Motor neuron (in vitro differentiated cells): ENCODE data around the gene MRC2. TPM values are rescaled to one million over a fixed set of nuclear protein-coding genes. Genes with fewer than 3 reads are reported as not detected.
"Not testable (repeated sequence)": the region's sequence is repeated elsewhere in the genome, so short reads cannot be mapped to it uniquely, and the experiment has no call there.

Source experiments
- ATAC-seq, 8 experiments: fragments of 200-7000 bp; cut with Tn5 transposase; replicated peaks in 6 of 8; 2 replicates each; pipeline ENCODE4 v1.8.0; 2021; ENCODE audit warnings: mild to moderate bottlenecking in 8 of 8, moderate library complexity in 8 of 8
- H3K27ac ChIP-seq, 2 donors: fragments of 250-450 bp; sonication (Bioruptor Pico); 2 replicates each; pipeline ENCODE4 v1.9.0; 2021; ENCODE audit warnings: antibody characterized with exemption in 2 of 2, mild to moderate bottlenecking in 2 of 2, moderate library complexity in 1 of 2
- H3K4me1 ChIP-seq, 2 donors: fragments of 250-450 bp; sonication (Bioruptor Pico); replicated peaks in 1 of 2; 2 replicates each; pipeline ENCODE4 v1.6.1; 2021; ENCODE audit warnings: antibody characterized with exemption in 2 of 2, mild to moderate bottlenecking in 2 of 2, moderate library complexity in 1 of 2
- H3K4me3 ChIP-seq, 5 donors: fragments of 250-450 bp; sonication (Bioruptor Pico); 2 replicates each; pipeline ENCODE4 v1.9.0; 2021; ENCODE audit warnings: antibody characterized with exemption in 5 of 5, mild to moderate bottlenecking in 5 of 5, moderate library complexity in 4 of 5
- WGBS, 10 experiments: fragments of 450-650 bp; shearing (Covaris generic); methylation state at CpG; one replicate each; pipeline ENCODE4 v1.0.0; 2022; 5-methylcytosine and 5-hydroxymethylcytosine counted together
- in situ Hi-C, 9 experiments: fragments of 400-800 bp; cut with MboI; loops; one replicate each; pipeline ENCODE4 v1.15.0; 2021; ENCODE audit warnings: low sequenced_read_pairs in 9 of 9, low pct_unique_long_range_greater_than_20kb in 2 of 9; ENCODE audit not compliant: unreplicated experiment in 9 of 9
- total RNA-seq, 8 experiments: library from RNA; unstranded; fragments of 300-600 nt; gene quantifications; 2 replicates each; pipeline versions ENCODE4 v1.2.3 to v1.2.4, GENCODE V29; 2022

MRC2 gene
- total RNA-seq, 8 experiments from 2014 or later = 6.9 to 207 (median 33.6) TPM

DNA sequence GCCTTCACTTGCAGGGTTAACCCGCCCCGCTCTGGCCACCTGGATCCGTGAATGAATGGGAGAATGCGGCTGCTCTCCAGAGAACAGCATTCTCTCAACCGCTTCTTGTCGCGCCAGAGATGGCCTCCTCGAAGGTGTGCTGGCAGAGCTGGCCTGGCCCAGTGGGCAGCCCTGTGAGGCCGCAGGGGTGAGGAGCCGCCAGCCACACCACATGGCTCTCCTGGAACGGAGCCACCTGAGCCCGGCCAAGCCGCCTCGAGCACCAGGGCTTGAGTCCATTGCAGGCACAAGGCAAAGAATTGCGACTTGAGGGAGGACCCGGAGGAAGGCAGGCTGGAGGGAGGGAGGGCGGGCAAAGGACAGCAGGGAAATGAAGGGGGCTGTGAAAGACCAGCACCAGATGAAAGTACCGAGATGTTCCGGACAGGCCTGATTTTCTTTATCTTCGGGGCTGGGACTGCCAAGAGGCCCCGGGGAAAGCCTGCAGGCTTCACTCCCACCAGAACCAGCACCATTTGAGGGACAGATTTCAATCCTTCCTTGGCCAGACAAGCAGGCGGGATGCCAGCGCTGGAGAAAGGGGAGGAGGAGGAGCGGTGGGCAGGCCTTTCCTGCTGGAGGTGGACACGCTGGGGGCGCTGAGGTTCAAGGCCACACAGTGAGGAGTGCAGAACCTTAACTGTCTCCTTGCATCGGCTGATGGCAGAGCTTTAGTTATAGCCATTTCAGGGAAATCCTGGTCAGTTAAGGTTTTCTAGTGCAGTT lies 69.4 kb downstream of the MRC2 start:
- peak in 2 of 8 experiments; percentile 14 to 20 for ATAC-seq
- whole genome bisulfite sequencing, 10 experiments = 40 to 100% (median 62%) methylated on average over 1 to 5 of the region's 27 CpGs; no CpG with 5 or more reads in 3 of the 10 experiments
- Histone ChIP-seq H3K4me1 (peaks cover 18 to 20% of the 10 kb centered on the region in 2 donors), H3K4me3 (no peak overlapping the region), H3K27ac (no peak overlapping the region)
- in situ Hi-C loops = loop anchor here in 5 of 9 experiments (25.0 kb wide), 1 partner anchor 715 kb away; no protein-coding TSS in a partner anchor

DNA sequence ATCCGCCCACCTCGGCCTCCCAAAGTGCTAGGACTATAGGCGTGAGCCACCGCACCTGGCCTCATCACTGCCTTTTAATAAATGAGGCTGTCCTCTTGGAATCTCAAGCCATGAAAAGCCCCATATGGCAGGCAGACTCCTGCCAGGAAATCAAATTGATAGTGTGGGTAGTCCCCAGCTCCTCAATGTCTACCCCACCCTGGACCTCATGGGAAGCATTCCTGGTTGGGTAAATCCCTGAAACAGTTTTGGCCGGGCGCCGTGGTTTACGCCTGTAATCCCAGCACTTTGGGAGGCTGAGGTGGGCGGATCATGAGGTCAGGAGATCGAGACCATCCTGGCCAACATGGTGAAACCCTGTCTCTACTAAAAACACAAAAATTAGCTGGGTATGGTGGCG lies 71.0 kb downstream of the MRC2 start:
- peak in 1 of 8 experiments; percentile 17 for ATAC-seq
- 0 to 100% (median 77%) methylated on average over 1 to 5 of the region's 11 CpGs; no CpG with 5 or more reads in 4 of the 10 experiments for WGBS, 10 experiments
- H3K4me3 ChIP-seq, H3K27ac ChIP-seq: not testable (repeated sequence)
- H3K4me1 ChIP-seq = peaks cover 16 to 19% of the 10 kb centered on the region in 2 donors
- in situ Hi-C loops = loop anchor here in 5 of 9 experiments (25.0 kb wide), 1 partner anchor 714 kb away; no protein-coding TSS in a partner anchor

DNA sequence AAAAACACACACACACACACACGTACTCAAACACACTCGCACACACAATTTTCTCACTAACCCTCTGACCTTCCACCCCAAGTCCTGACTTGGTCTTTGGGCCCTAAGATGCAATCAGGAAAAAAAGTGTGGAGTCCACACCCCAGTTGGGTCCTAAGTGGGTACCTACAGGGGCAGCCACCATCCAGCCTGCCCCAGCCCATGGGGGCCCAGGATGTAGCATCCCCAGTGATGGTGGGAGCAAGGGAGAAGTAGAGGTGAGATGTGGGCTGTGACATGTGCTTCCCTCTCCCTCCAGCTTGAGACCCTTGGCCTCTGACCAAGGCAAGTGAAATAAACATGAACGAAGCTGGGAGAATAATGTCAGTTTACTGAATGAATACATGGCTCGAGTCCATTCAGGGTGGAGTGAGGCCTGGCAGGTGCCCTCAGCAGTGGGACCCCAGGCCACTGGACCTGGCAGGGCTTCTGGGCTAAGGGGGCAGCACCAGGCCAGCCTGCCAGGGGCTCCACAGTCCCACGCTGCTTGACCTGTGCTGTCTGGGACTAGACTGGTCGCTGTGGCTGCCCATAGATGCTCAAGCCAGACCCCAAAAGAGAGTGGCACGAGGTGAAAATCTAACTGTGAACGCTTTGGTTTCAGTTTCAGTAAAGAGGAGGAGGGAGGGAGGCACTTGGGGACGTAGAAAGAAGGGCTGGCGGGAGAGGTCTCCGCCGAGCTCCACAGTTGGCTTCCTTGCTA lies 73.7 kb downstream of the MRC2 start:
- in situ Hi-C loops = loop anchor here (10.0 to 25.0 kb wide), 4 partner anchors 261 to 711 kb away; partner anchors contain the start of gene TANC2 (in 8 of the 9)
- no peak for ATAC-seq
- Histone ChIP-seq H3K4me1 (peaks cover 16 to 20% of the 10 kb centered on the region in 2 donors), H3K4me3 (no peak overlapping the region), H3K27ac (no peak overlapping the region)
- 63 to 100% (median 95%) methylated on average over 1 to 6 of the region's 12 CpGs for WGBS, 10 experiments

DNA sequence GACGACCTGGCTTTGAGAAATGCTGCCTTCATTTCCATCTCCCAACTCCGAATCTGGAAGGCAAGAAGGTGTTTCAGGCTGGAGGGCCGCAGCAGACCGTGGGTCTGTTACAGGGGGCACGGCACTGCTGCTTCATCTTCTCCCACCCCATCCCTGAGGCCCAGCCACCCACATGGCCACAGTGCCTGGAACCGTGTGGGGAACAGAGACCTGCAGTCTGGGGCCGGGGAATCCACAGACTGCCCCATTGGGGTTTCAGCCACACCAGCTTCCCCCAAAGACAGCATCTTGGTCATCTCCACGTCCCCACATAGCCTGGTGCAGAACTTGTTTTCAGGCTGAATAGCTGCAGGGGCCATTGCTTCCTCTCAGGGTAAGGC lies 74.2 kb downstream of the MRC2 start:
- 60 to 90% (median 73%) methylated on average over 1 to 4 of the region's 8 CpGs; no CpG with 5 or more reads in 6 of the 10 experiments for WGBS, 10 experiments

DNA sequence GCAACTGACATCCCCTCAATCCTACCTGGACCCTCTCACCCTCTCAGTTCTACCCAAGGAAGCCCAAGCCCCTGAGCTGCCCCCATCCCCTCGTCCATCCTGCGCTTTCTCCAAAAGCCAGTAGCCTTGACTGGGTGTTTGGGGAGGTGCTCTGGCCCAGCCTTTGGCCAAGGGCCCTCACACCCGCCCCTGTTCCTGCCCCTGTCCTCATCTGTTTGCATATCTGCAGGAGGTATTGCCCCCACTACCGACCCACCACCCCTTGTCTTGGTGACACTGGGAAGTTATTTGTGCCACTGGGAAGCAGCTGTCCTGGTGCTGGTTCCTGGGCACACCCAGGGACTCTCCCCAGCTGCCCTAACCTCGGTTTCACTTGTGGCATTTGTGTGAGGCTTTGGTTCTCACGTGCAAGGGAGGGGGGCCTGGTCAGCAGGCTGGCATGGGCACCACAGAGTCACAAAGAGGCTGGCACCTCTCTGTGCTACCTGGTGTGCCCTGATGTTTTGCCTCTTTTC lies 75.3 kb downstream of the MRC2 start:
- Histone ChIP-seq H3K27ac (no peak overlapping the region), H3K4me1 (peaks cover 21% of the 10 kb centered on the region in 2 donors), H3K4me3 (no peak overlapping the region)
- 48 to 72% (median 50%) methylated on average over 2 of the region's 6 CpGs; no CpG with 5 or more reads in 7 of the 10 experiments for WGBS, 10 experiments
- in situ Hi-C loops = loop anchor here (10.0 to 25.0 kb wide), 4 partner anchors 259 to 709 kb away; partner anchors contain the start of gene TANC2 (in 8 of the 9)
- no peak for ATAC-seq

More for the DNA sequence above, 74.2 kb downstream of the MRC2 start:
- in situ Hi-C loops = loop anchor here (10.0 to 25.0 kb wide), 4 partner anchors 261 to 711 kb away; partner anchors contain the start of gene TANC2 (in 8 of the 9)
- H3K4me3 ChIP-seq = no peak overlapping the region
- no peak for ATAC-seq
- peaks cover 21% of the 10 kb centered on the region in 2 donors for H3K4me1 ChIP-seq
- no peak overlapping the region for H3K27ac ChIP-seq

DNA sequence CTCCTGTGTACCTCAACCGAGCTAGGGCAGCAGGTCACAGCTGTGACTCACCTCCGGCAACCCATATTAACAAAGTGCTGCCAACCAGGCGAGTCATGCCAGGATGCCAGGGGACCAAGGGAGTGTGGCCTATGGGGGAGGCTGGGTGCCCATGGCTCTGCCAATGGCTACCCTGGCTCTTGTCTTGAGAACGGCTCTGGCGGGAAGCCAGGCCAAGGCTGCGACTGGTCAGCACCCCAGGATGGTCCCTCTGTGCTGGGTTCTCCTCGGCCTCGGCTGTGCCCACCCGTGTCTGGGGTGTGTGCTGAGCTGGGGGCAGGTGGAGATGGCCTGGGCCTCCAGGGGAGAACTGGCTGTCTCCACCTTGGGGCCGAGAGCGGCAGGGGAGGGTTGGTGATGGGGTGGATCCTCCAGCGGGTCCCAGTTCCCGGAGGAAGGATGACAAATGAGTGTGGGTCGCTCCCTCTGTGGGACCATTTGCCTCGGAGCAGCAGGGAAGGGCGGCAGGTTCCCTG lies 75.8 kb downstream of the MRC2 start:
- H3K4me3 ChIP-seq = peak overlapping the region; percentile 51 to 97 (median 67)
- ATAC-seq = peak in 6 of 8 experiments; percentile 7 to 30 (median 16)
- in situ Hi-C loops = loop anchor here (10.0 to 25.0 kb wide), 4 partner anchors 259 to 709 kb away; partner anchors contain the start of gene TANC2 (in 8 of the 9)
- peak overlapping the region in 1 of 2 donors; percentile 79 for H3K27ac ChIP-seq
- H3K4me1 ChIP-seq = peaks cover 21% of the 10 kb centered on the region in 2 donors
- 0 to 100% (median 40%) methylated on average over 1 to 2 of the region's 16 CpGs; no CpG with 5 or more reads in 5 of the 10 experiments for WGBS, 10 experiments

DNA sequence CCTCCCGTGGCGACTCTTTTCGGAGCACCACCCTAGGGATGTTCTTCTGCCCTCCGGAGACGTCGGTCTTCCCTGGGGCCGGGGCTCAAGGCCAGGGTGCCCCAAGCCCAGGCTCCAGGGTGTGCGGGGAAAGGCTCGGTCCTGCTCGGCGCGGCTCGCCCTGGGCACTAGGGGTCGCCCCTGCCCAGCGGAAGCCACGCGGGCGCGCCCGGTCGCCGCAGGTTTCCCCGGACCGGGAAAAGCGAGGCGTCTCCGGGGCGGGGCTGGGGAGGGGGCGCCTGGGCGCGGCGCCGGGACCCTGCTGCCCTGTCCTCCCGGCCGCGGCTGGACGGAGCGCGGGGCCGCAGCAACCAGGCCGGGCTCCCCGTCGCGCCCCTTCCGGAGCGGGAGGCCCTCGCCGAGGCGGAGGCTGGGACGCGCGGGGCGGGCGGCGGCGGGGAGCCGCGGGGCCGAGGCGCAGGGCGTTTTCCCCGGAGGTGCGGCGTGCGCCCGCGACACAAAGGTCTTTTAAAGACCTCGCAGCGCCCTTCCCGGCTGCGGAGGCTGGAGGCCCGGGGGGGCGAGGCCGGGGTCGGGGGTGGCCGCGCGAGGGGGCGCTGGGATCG lies 76.4 kb downstream of the MRC2 start:
- Histone ChIP-seq H3K4me3 (peak overlapping the region; percentile 51 to 97 (median 67)), H3K27ac (peak overlapping the region; percentile 53 to 79), H3K4me1 (peaks cover 21% of the 10 kb centered on the region in 2 donors)
- peak; percentile 88 to 97 (median 91) for ATAC-seq
- in situ Hi-C loops = loop anchor here (10.0 to 25.0 kb wide), 4 partner anchors 258 to 708 kb away; partner anchors contain the start of gene TANC2 (in 8 of the 9)
- 0% methylated on average over 4 of the region's 80 CpGs; no CpG with 5 or more reads in 9 of the 10 experiments for WGBS, 10 experiments

DNA sequence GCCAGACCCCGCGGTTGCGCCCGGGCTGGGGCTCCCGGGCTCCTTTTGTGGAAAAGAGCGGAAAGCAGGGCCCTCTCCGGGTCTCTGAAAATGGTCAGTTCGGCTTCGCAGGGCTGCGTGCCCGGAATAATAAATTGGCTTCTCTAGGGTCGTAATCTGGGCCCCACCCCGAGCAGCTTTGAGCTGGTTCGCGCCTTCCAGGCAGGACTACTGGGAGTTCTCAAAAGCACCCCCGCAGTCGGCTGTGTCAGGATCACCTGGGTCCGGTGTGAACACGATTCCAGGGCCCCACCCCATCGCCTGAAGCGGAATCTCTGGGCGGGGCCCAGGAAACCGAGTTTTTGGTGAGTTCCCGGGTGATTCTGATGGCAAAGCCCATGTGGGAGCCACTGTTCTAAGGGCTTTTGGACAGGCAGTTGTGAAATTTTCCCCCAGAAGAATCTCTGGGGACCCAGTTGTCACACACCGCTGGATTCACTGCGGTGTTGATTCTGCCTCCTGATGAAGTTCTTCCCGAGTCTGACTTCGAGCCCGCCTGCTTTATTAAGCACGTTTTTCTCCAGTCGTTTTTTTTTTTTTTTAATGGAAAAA lies 77.0 kb downstream of the MRC2 start:
- 0 to 15% (median 4%) methylated on average over 1 to 21 of the region's 31 CpGs; no CpG with 5 or more reads in 4 of the 10 experiments for WGBS, 10 experiments
- in situ Hi-C loops = loop anchor here (10.0 to 25.0 kb wide), 4 partner anchors 258 to 708 kb away; partner anchors contain the start of gene TANC2 (in 8 of the 9)

DNA sequence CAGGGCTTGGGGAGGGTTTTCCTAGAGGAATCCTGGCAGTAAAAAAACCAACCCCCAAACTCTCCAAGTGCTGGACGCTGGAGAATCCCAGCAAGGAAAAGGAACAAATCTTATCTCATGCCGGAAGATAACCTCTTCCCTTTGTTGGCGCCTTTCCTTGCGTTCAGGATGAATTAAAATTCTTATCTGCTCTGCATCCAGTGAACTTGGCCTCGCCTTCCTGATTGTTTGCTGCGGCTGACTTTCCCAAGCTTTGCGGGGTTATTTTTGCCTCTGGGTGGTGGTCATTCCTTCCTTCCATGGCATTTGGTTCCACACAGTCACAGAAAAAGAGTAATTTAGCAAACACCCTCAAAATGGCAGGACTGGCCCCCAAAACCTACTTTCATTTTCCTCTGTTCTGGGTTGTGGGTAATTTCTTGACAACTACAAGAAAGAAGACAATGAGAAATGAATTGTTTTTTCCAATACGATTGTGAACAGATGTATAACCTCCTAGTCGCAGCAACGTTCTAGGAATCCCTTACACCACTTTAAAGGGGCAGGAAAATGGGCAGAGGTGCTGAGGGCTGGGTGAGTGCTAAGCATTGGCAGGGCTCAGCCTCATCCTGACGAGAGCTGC lies 77.8 kb downstream of the MRC2 start:
- in situ Hi-C loops = loop anchor here (10.0 to 25.0 kb wide), 4 partner anchors 257 to 707 kb away; partner anchors contain the start of gene TANC2 (in 8 of the 9)
- no peak overlapping the region for H3K27ac ChIP-seq
- 0 to 92% (median 33%) methylated on average over 1 to 10 of the region's 11 CpGs; no CpG with 5 or more reads in 1 of the 10 experiments for WGBS, 10 experiments

More for the DNA sequence above, 77.0 kb downstream of the MRC2 start:
- Histone ChIP-seq H3K4me1 (peaks cover 21% of the 10 kb centered on the region in 2 donors), H3K4me3 (peak overlapping the region; percentile 51 to 97 (median 67)), H3K27ac (peak overlapping the region; percentile 53 to 79)
- ATAC-seq = peak; percentile 25 to 63 (median 56)

DNA sequence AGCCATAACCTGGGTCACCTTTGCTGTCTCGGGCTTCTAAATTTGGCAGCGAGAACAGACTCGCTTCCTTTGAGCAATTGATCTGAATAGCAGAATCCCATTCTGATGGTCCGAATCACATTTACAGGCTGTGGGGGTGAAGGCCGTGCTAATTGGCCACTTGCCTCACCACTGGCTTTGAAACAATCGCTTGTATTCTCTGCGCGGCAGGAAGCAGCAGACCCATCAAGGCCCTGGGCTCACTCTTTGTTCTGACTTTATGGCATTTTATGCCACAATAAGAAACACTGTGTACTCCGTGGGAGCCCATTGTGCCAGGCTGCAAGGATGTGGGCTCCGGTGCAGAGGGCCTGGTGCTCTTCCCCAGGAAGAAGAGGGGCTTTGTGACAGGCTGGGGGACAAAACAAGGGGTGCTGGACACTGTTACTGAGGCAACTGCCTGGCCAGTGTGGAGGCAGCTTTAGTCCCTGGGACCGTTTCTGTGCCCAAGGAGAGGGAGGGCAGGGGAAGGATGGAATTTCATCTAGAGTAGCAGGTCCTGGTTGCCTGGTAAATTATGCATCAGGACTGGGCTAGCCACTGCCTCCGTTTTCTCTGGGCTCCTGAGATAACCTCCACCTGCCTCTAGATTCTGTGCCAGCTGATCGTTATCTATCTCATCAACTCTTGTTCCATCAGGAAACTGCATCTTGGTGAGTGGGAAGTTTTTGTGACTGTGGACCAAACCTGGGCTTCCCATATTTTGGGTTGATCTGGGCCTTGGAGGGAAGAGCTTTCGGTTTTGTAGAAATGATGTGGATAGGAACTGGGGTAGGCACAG lies 78.5 kb downstream of the MRC2 start:
- in situ Hi-C loops = loop anchor here (10.0 to 25.0 kb wide), 4 partner anchors 256 to 706 kb away; partner anchors contain the start of gene TANC2 (in 8 of the 9)
- ATAC-seq = peak in 3 of 8 experiments; percentile 3 to 15 (median 5)
- Histone ChIP-seq H3K4me3 (peak overlapping the region; percentile 4 to 97 (median 67)), H3K27ac (peak overlapping the region in 1 of 2 donors; percentile 7), H3K4me1 (peaks cover 21% of the 10 kb centered on the region in 2 donors)
- WGBS, 10 experiments = 13 to 92% (median 60%) methylated on average over 1 to 9 of the region's 14 CpGs; no CpG with 5 or more reads in 3 of the 10 experiments

More for the DNA sequence above, 77.8 kb downstream of the MRC2 start:
- Histone ChIP-seq H3K4me1 (peaks cover 21% of the 10 kb centered on the region in 2 donors), H3K4me3 (peak overlapping the region; percentile 51 to 97 (median 67))
- no peak for ATAC-seq
